Stimulated activated CD8-positive, alpha-beta memory T cell treated with anti-CD3 and anti-CD28 coated beads, Interleukin-12 subunit alpha, Interleukin-12 subunit beta, amount 100 ng/mL, for 1 hour (primary cell): ENCODE measurements around the gene CYP3A7.
"Not testable (repeated sequence)": the region's sequence is repeated elsewhere in the genome, so short reads cannot be mapped to it uniquely, and the experiment has no call there.

Experiments
- DNase-seq: peaks from one replicate; pipeline ENCODE4 v3.0.0-alpha.2; 2020; ENCODE audit warnings: low read depth

The CYP3A7 gene

GRCh38 chr7:99699946-99700345, 35.0 kb downstream of the CYP3A7 start:
- no peak for DNase-seq

GRCh38 chr7:99698867-99699730, 35.9 kb downstream of the CYP3A7 start:
- not testable (repeated sequence) for DNase-seq

GRCh38 chr7:99694912-99695304, 40.1 kb downstream of the CYP3A7 start:
- no peak for DNase-seq

GRCh38 chr7:99694201-99694911, 40.6 kb downstream of the CYP3A7 start:
- DNase-seq, result no peak

- no peak for DNase-seq
Observed at GRCh38 chr7:99693427-99694200, 41.4 kb downstream of the CYP3A7 start.

GRCh38 chr7:99693100-99693426, 41.9 kb downstream of the CYP3A7 start:
- no peak for DNase-seq

GRCh38 chr7:99692563-99692962, 42.4 kb downstream of the CYP3A7 start:
- not testable (repeated sequence) for DNase-seq

GRCh38 chr7:99691658-99692057, 43.3 kb downstream of the CYP3A7 start:
- DNase-seq, result not testable (repeated sequence)

- DNase-seq, result not testable (repeated sequence)
Observed at GRCh38 chr7:99690918-99691317, 44.1 kb downstream of the CYP3A7 start.

- DNase-seq, result not testable (repeated sequence)
Observed at GRCh38 chr7:99685871-99686608, 49.0 kb downstream of the CYP3A7 start.

GRCh38 chr7:99685129-99685758, 49.8 kb downstream of the CYP3A7 start:
- no peak for DNase-seq

GRCh38 chr7:99679400-99680191, 55.4 kb downstream of the CYP3A7 start, which contains the start of gene CYP3A5:
Gene CYP3A5 (minus strand): TSS chr7:99679996. CDS start chr7:99679896, 100 bp downstream.
- DNase-seq, result no peak

- DNase-seq, result no peak
Observed at GRCh38 chr7:99679032-99679399, 56.0 kb downstream of the CYP3A7 start.

GRCh38 chr7:99677648-99678045, 57.3 kb downstream of the CYP3A7 start:
- no peak for DNase-seq

- no peak for DNase-seq
Observed at GRCh38 chr7:99677013-99677647, 57.9 kb downstream of the CYP3A7 start.

- no peak for DNase-seq
Observed at GRCh38 chr7:99674995-99675742, 59.8 kb downstream of the CYP3A7 start.

- no peak for DNase-seq
Observed at GRCh38 chr7:99672573-99672972, 62.4 kb downstream of the CYP3A7 start.

- no peak for DNase-seq
Observed at GRCh38 chr7:99669782-99670181, 65.2 kb downstream of the CYP3A7 start.

GRCh38 chr7:99668541-99668940, 66.5 kb downstream of the CYP3A7 start:
- DNase-seq, result no peak
